Subcutaneous abdominal adipose tissue (tissue), 5 donors: ENCODE measurements around the gene ACAP1.

Source experiments
- H3K27ac ChIP-seq: one replicate; pipeline ENCODE4 v1.7.0; 2013; ENCODE audit warnings: low read depth, mild to moderate bottlenecking, inconsistent platforms, low read length, moderate library complexity
- H3K27me3 ChIP-seq, 5 donors: one replicate each; pipeline ENCODE4 v1.7.0; 2013; ENCODE audit warnings: low read length in 5 of 5, inconsistent platforms in 1 of 5; ENCODE audit not compliant: control insufficient read depth in 5 of 5, insufficient read depth in 4 of 5
- H3K36me3 ChIP-seq, 5 donors: one replicate each; pipeline ENCODE4 v1.7.0; 2013; ENCODE audit warnings: low read length in 5 of 5; ENCODE audit not compliant: control insufficient read depth in 5 of 5, insufficient read depth in 5 of 5
- H3K4me1 ChIP-seq, 5 donors: one replicate each; pipeline ENCODE4 v1.7.0; 2013; ENCODE audit warnings: low read length in 5 of 5, mild to moderate bottlenecking in 3 of 5, moderate library complexity in 1 of 5; ENCODE audit not compliant: control insufficient read depth in 5 of 5, insufficient read depth in 5 of 5
- H3K4me3 ChIP-seq, 5 donors: one replicate each; pipeline ENCODE4 v1.7.0; 2013; ENCODE audit warnings: low read length in 5 of 5, low read depth in 1 of 5
- H3K9ac ChIP-seq, 5 donors: one replicate each; pipeline ENCODE4 v1.7.0; 2013; ENCODE audit warnings: low read length in 5 of 5, mild to moderate bottlenecking in 4 of 5, moderate library complexity in 3 of 5
- H3K9me3 ChIP-seq, 5 donors: one replicate each; pipeline ENCODE4 v1.7.0; 2013; ENCODE audit warnings: low read length in 5 of 5; ENCODE audit not compliant: control insufficient read depth in 5 of 5
- donor health status: healthy.
- donor health status: healthy.
- donor health status: healthy.
- donor health status: healthy.
- donor health status: healthy.

Gene ACAP1

GRCh38 chr17:7321466-7321865, 14.9 kb upstream of the ACAP1 start:
- H3K27ac ChIP-seq = no peak overlapping the region
- H3K36me3 ChIP-seq = peaks cover 0 to 86% (median 85%) of the 10 kb centered on the region in 5 donors
- no peaks in the 10 kb centered on the region for H3K9me3 ChIP-seq
- no peaks in the 10 kb centered on the region for H3K27me3 ChIP-seq
- H3K9ac ChIP-seq = no peak overlapping the region
- H3K4me3 ChIP-seq = no peak overlapping the region
- no peaks in the 10 kb centered on the region for H3K4me1 ChIP-seq

GRCh38 chr17:7322520-7323194, 13.7 kb upstream of the ACAP1 start:
- Histone ChIP-seq H3K27ac (no peak overlapping the region), H3K9ac (peak overlapping the region in 1 of 5 donors; percentile 14), H3K4me3 (no peak overlapping the region), H3K9me3 (no peaks in the 10 kb centered on the region), H3K36me3 (peaks cover 0 to 86% (median 81%) of the 10 kb centered on the region in 5 donors), H3K4me1 (peaks cover 0 to 3% (median 0%) of the 10 kb centered on the region in 5 donors), H3K27me3 (no peaks in the 10 kb centered on the region)

- no peak overlapping the region for H3K27ac ChIP-seq
- no peaks in the 10 kb centered on the region for H3K9me3 ChIP-seq
- no peak overlapping the region for H3K9ac ChIP-seq
- peaks cover 2 to 14% (median 10%) of the 10 kb centered on the region in 5 donors for H3K4me1 ChIP-seq
- H3K27me3 ChIP-seq = no peaks in the 10 kb centered on the region
- peaks cover 0 to 74% (median 68%) of the 10 kb centered on the region in 5 donors for H3K36me3 ChIP-seq
- no peak overlapping the region for H3K4me3 ChIP-seq
Measured at GRCh38 chr17:7323731-7324437, 12.4 kb upstream of the ACAP1 start.

GRCh38 chr17:7324438-7324779, 11.9 kb upstream of the ACAP1 start:
- Histone ChIP-seq H3K4me3 (no peak overlapping the region), H3K27ac (no peak overlapping the region), H3K27me3 (no peaks in the 10 kb centered on the region), H3K9me3 (no peaks in the 10 kb centered on the region), H3K36me3 (peaks cover 0 to 72% (median 66%) of the 10 kb centered on the region in 5 donors), H3K9ac (no peak overlapping the region), H3K4me1 (peaks cover 2 to 15% (median 11%) of the 10 kb centered on the region in 5 donors)

GRCh38 chr17:7325031-7325528, 11.2 kb upstream of the ACAP1 start:
- no peaks in the 10 kb centered on the region for H3K27me3 ChIP-seq
- no peaks in the 10 kb centered on the region for H3K9me3 ChIP-seq
- no peak overlapping the region for H3K9ac ChIP-seq
- H3K4me1 ChIP-seq = peaks cover 3 to 21% (median 14%) of the 10 kb centered on the region in 5 donors
- H3K4me3 ChIP-seq = no peak overlapping the region
- H3K27ac ChIP-seq = no peak overlapping the region
- peaks cover 0 to 71% (median 64%) of the 10 kb centered on the region in 5 donors for H3K36me3 ChIP-seq

- H3K4me1 ChIP-seq = peaks cover 3 to 29% (median 20%) of the 10 kb centered on the region in 5 donors
- H3K9me3 ChIP-seq = no peaks in the 10 kb centered on the region
- H3K4me3 ChIP-seq = no peak overlapping the region
- H3K9ac ChIP-seq = no peak overlapping the region
- peaks cover 0 to 60% (median 53%) of the 10 kb centered on the region in 5 donors for H3K36me3 ChIP-seq
- H3K27me3 ChIP-seq = no peaks in the 10 kb centered on the region
- H3K27ac ChIP-seq = no peak overlapping the region
Measured at GRCh38 chr17:7326186-7326585, 10.1 kb upstream of the ACAP1 start.

GRCh38 chr17:7327056-7327455, 9.3 kb upstream of the ACAP1 start:
- peaks cover 3 to 29% (median 20%) of the 10 kb centered on the region in 5 donors for H3K4me1 ChIP-seq
- H3K27ac ChIP-seq = no peak overlapping the region
- H3K36me3 ChIP-seq = peaks cover 0 to 51% (median 44%) of the 10 kb centered on the region in 5 donors
- H3K9me3 ChIP-seq = no peaks in the 10 kb centered on the region
- H3K27me3 ChIP-seq = peaks cover 0 to 4% (median 2%) of the 10 kb centered on the region in 5 donors
- no peak overlapping the region for H3K4me3 ChIP-seq
- no peak overlapping the region for H3K9ac ChIP-seq

- Histone ChIP-seq H3K9me3 (no peaks in the 10 kb centered on the region), H3K36me3 (peaks cover 0 to 46% (median 40%) of the 10 kb centered on the region in 5 donors), H3K9ac (no peak overlapping the region), H3K4me3 (no peak overlapping the region), H3K4me1 (peaks cover 3 to 29% (median 20%) of the 10 kb centered on the region in 5 donors), H3K27me3 (peaks cover 0 to 6% (median 5%) of the 10 kb centered on the region in 5 donors), H3K27ac (no peak overlapping the region)
Measured at GRCh38 chr17:7327501-7327900, 8.8 kb upstream of the ACAP1 start.

- no peak overlapping the region for H3K27ac ChIP-seq
- peak overlapping the region in 1 of 5 donors; percentile 87 for H3K9ac ChIP-seq
- no peak overlapping the region for H3K4me3 ChIP-seq
Measured at GRCh38 chr17:7328009-7328408, 8.3 kb upstream of the ACAP1 start.

GRCh38 chr17:7328840-7329373, 7.4 kb upstream of the ACAP1 start, which contains the start of gene NEURL4:
NEURL4 (minus strand) TSS chr17:7329335; CDS start chr17:7329312, 23 bp downstream.
- peak within 1 kb of the TSS; percentile 76 to 94 (median 93) for H3K4me3 ChIP-seq
- peak within 1 kb of the TSS; percentile 57 to 87 (median 85) for H3K9ac ChIP-seq
- peaks cover 3 to 29% (median 20%) of the 10 kb centered on the region in 5 donors for H3K4me1 ChIP-seq
- peaks cover 0 to 32% (median 26%) of the 10 kb centered on the region in 5 donors for H3K36me3 ChIP-seq
- peaks cover 0 to 12% (median 9%) of the 10 kb centered on the region in 5 donors for H3K27me3 ChIP-seq
- peak within 1 kb of the TSS; percentile 85 for H3K27ac ChIP-seq
- no peaks in the 10 kb centered on the region for H3K9me3 ChIP-seq

More at GRCh38 chr17:7328009-7328408, 8.3 kb upstream of the ACAP1 start:
- no peaks in the 10 kb centered on the region for H3K9me3 ChIP-seq
- peaks cover 3 to 29% (median 20%) of the 10 kb centered on the region in 5 donors for H3K4me1 ChIP-seq
- H3K27me3 ChIP-seq = peaks cover 0 to 6% (median 5%) of the 10 kb centered on the region in 5 donors
- H3K36me3 ChIP-seq = peaks cover 0 to 41% (median 35%) of the 10 kb centered on the region in 5 donors
